GM12891 (cell line): ENCODE data around the gene CMTM3.

Source experiments
- PAX5 ChIP-seq: IDR thresholded peaks from 2 replicates; pipeline ENCODE4 v1.6.1; 2011; ENCODE audit warnings: low read length, moderate library complexity, mild to moderate bottlenecking; ENCODE audit not compliant: insufficient read depth, severe bottlenecking
- POLR2A ChIP-seq: IDR thresholded peaks from 2 replicates; pipeline ENCODE4 v1.6.1; 2011; ENCODE audit warnings: low read depth, low read length, control low read depth
- POLR2AphosphoS5 ChIP-seq: IDR thresholded peaks from 2 replicates; pipeline ENCODE4 v1.6.1; 2011; ENCODE audit warnings: low read depth, low read length, control low read depth
- SPI1 ChIP-seq: IDR thresholded peaks from 2 replicates; pipeline ENCODE4 v1.6.1; 2011; ENCODE audit warnings: low read depth, low read length, control low read depth

DNA sequence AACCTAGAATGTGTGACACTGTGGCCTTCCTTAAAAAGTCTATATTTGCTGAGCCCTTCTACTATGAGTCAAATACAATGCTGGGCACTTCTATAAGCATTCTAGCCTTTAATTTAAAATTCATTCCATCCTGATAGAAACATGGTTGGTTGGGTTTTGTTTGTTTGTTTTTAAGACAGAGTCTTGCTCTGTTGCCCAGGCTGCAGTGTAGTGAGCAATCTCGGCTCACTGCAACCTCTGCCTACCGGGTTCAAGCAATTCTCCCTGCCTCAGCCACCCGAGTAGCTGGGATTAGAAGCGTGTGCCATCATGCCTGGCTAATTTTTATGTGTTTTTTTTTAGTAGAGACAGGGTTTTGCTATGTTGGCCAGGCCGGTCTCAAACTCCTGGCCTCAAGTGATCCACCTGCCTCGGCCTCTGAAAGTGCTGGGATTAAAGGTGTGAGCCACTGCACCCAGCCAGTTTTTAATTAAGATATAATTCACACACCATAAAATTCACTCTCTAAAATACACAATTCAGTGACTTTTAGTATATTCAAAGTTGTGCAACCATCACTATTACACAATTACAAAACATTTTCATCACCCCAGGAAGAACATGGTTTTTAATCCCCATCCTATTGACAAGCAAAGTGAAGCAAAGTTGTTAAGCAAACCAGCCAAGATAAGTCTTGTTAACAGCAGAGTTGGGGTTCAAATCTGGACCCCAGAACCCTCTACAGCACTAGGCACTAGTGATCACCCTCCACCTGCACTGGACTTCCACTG, 49.3 kb downstream of the CMTM3 start:
- TF ChIP-seq PAX5: no peak
- TF ChIP-seq POLR2AphosphoS5: no peak
- no peak for TF ChIP-seq POLR2A
- no peak for TF ChIP-seq SPI1
